ENCODE results near the gene ERVK3-1. TPM values are rescaled to one million over a fixed set of nuclear protein-coding genes. Genes with fewer than 3 reads are reported as not detected.

ERVK3-1 gene
- total and polyA plus RNA-seq, 2 of the 13 experiments (the other 11 are each of a cell fraction or from before 2014, with no cell fraction given), result 28.5 to 38.7 TPM

DNA sequence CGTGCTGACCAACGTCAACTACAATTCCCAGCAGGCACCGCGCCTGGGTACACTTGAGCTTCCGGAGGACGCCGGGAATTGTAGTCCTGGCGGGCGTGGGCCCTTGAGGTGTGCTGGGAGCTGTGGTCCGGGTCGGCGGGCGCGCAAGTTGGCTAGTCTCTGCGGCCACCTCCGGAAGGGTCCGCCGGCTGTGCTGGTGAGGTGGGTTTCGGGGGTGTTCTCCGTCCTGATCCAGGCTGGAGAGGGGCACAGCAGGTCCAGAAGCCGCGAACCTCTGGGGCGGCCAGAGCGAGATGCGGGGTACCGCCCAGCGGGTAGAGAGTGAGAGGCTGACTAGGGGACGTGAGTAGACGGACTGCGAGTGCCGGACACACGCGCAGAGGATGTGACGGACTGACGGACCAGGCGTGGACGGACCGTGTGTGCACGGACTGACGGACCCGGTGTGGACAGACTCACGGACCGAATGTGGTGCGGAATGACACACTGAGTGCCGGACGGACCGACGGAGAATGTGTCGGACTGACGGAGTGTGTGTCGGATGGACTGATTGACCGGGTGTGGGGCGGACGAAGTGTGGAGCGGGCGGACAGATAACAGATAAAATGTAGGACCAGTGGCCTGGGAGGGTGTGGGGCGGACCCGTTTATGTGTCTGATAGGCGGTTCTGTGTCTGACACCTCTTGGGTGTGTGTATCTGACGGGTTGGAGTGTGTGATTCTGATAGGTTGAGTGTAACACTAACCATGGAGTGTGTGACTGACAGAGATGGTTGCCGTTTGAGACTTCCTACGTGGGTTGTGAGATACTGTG lies 21.9 kb downstream of the ERVK3-1 start, which contains the start of gene ZSCAN22 (continued):
- peak; percentile 82; the same call in 1 of the 2 replicates for TF ChIP-seq ZNF747 (CRISPR knock-in tag; IDR thresholded peaks at IDR 0.05; ENCODE audit: borderline replicate concordance)
- TF ChIP-seq MATR3 (CRISPR knock-in tag; IDR thresholded peaks at IDR 0.05), result no peak
- TF ChIP-seq SSRP1 (CRISPR knock-in tag; IDR thresholded peaks at IDR 0.05), result peak; percentile 31; the same call in 1 of the 2 replicates
- no peak for TF ChIP-seq SNAI1 (CRISPR knock-in tag; IDR thresholded peaks at IDR 0.05; ENCODE audit: borderline replicate concordance)
- peak; percentile 93 for TF ChIP-seq ATF1 (CRISPR knock-in tag; IDR thresholded peaks at IDR 0.05)
- TF ChIP-seq, protein P1, sequence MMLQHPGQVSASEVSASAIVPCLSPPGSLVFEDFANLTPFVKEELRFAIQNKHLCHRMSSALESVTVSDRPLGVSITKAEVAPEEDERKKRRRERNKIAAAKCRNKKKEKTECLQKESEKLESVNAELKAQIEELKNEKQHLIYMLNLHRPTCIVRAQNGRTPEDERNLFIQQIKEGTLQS (CRISPR knock-in tag; IDR thresholded peaks at IDR 0.05), result 0 out of 2 replicates have a peak, but pooled peaks have one; percentile 59
- peak; percentile 98 for TF ChIP-seq IRF2 (CRISPR knock-in tag; IDR thresholded peaks at IDR 0.05)
- TF ChIP-seq, protein P2, sequence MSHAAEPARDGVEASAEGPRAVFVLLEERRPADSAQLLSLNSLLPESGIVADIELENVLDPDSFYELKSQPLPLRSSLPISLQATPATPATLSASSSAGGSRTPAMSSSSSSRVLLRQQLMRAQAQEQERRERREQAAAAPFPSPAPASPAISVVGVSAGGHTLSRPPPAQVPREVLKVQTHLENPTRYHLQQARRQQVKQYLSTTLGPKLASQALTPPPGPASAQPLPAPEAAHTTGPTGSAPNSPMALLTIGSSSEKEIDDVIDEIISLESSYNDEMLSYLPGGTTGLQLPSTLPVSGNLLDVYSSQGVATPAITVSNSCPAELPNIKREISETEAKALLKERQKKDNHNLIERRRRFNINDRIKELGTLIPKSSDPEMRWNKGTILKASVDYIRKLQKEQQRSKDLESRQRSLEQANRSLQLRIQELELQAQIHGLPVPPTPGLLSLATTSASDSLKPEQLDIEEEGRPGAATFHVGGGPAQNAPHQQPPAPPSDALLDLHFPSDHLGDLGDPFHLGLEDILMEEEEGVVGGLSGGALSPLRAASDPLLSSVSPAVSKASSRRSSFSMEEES (CRISPR knock-in tag; IDR thresholded peaks at IDR 0.05), result peak; percentile 14; the same call in 1 of the 2 replicates
- TF ChIP-seq, protein P3, sequence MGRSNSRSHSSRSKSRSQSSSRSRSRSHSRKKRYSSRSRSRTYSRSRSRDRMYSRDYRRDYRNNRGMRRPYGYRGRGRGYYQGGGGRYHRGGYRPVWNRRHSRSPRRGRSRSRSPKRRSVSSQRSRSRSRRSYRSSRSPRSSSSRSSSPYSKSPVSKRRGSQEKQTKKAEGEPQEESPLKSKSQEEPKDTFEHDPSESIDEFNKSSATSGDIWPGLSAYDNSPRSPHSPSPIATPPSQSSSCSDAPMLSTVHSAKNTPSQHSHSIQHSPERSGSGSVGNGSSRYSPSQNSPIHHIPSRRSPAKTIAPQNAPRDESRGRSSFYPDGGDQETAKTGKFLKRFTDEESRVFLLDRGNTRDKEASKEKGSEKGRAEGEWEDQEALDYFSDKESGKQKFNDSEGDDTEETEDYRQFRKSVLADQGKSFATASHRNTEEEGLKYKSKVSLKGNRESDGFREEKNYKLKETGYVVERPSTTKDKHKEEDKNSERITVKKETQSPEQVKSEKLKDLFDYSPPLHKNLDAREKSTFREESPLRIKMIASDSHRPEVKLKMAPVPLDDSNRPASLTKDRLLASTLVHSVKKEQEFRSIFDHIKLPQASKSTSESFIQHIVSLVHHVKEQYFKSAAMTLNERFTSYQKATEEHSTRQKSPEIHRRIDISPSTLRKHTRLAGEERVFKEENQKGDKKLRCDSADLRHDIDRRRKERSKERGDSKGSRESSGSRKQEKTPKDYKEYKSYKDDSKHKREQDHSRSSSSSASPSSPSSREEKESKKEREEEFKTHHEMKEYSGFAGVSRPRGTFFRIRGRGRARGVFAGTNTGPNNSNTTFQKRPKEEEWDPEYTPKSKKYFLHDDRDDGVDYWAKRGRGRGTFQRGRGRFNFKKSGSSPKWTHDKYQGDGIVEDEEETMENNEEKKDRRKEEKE (IDR thresholded peaks at IDR 0.05), result no peak
- no peak for TF ChIP-seq ARID2 (CRISPR knock-in tag; IDR thresholded peaks at IDR 0.05; ENCODE audit: borderline replicate concordance)
- TF ChIP-seq KDM5A (IDR thresholded peaks at IDR 0.05; ENCODE audit: borderline replicate concordance, low read length), result peak; percentile 98
- TF ChIP-seq IKZF1 (IDR thresholded peaks at IDR 0.05), result no peak
- no peak for TF ChIP-seq NONO (IDR thresholded peaks at IDR 0.05)
- peak; percentile 93 for TF ChIP-seq NONO (CRISPR knock-in tag; conservative IDR thresholded peaks at IDR 0.05)
- peak; percentile 28; the same call in 1 of the 2 replicates for TF ChIP-seq ZNF329 (CRISPR knock-in tag; IDR thresholded peaks at IDR 0.05; ENCODE audit: low read depth)
- TF ChIP-seq DR1 (CRISPR knock-in tag; IDR thresholded peaks at IDR 0.05), result peak; percentile 87
- TF ChIP-seq ZNF274 (CRISPR knock-in tag; IDR thresholded peaks at IDR 0.05), result peak; percentile 97
- TF ChIP-seq ZNF777 (CRISPR knock-in tag; IDR thresholded peaks at IDR 0.05), result peak; percentile 77
- TF ChIP-seq, protein P4, sequence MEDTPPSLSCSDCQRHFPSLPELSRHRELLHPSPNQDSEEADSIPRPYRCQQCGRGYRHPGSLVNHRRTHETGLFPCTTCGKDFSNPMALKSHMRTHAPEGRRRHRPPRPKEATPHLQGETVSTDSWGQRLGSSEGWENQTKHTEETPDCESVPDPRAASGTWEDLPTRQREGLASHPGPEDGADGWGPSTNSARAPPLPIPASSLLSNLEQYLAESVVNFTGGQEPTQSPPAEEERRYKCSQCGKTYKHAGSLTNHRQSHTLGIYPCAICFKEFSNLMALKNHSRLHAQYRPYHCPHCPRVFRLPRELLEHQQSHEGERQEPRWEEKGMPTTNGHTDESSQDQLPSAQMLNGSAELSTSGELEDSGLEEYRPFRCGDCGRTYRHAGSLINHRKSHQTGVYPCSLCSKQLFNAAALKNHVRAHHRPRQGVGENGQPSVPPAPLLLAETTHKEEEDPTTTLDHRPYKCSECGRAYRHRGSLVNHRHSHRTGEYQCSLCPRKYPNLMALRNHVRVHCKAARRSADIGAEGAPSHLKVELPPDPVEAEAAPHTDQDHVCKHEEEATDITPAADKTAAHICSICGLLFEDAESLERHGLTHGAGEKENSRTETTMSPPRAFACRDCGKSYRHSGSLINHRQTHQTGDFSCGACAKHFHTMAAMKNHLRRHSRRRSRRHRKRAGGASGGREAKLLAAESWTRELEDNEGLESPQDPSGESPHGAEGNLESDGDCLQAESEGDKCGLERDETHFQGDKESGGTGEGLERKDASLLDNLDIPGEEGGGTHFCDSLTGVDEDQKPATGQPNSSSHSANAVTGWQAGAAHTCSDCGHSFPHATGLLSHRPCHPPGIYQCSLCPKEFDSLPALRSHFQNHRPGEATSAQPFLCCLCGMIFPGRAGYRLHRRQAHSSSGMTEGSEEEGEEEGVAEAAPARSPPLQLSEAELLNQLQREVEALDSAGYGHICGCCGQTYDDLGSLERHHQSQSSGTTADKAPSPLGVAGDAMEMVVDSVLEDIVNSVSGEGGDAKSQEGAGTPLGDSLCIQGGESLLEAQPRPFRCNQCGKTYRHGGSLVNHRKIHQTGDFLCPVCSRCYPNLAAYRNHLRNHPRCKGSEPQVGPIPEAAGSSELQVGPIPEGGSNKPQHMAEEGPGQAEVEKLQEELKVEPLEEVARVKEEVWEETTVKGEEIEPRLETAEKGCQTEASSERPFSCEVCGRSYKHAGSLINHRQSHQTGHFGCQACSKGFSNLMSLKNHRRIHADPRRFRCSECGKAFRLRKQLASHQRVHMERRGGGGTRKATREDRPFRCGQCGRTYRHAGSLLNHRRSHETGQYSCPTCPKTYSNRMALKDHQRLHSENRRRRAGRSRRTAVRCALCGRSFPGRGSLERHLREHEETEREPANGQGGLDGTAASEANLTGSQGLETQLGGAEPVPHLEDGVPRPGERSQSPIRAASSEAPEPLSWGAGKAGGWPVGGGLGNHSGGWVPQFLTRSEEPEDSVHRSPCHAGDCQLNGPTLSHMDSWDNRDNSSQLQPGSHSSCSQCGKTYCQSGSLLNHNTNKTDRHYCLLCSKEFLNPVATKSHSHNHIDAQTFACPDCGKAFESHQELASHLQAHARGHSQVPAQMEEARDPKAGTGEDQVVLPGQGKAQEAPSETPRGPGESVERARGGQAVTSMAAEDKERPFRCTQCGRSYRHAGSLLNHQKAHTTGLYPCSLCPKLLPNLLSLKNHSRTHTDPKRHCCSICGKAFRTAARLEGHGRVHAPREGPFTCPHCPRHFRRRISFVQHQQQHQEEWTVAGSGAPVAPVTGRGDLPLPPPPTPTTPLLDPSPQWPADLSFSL (CRISPR knock-in tag; IDR thresholded peaks at IDR 0.05), result peak; percentile 78; the same call in 1 of the 2 replicates
